ENCODE measurements around the gene RNLS.

RNLS gene

DNA sequence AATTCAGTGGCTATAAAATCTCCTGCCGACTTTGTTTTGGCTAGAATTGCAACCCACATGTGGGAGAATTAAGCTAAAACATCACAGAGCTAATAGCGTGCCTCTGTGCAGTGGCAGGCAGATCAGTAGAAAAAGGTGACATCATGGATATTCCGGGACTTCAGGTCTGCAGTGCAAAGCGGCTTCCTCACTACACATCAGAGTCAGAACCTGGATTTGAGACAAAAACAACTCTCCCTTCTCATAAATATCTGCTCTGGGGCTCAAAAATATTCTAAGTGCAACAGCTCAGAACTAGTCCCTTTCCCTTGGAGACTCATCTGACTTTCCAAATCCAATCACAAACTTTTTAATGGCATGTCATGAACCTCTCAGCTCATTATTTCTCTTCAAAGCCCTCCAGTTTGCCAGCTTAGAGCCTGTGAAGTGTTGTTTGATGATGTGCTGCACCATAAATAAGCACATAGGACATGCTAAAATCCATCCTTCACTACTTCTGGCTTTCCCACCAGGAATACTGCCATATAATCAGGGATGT lies 337.1 kb downstream of the RNLS start:
- Mint-ChIP-seq H3K27me3 (ENCODE audit: low read depth, poor library complexity) (no peaks in the 10 kb centered on the region), H3K36me3 (ENCODE audit: low read depth) (no peaks in the 10 kb centered on the region), H3K27ac (peak overlapping the region; percentile 4), H3K9me3 (no peaks in the 10 kb centered on the region), H3K4me1 (peaks cover 59% of the 10 kb centered on the region), H3K4me3 (peak overlapping the region; percentile 54)
- DNase-seq: no peak
- TF ChIP-seq, protein P1, sequence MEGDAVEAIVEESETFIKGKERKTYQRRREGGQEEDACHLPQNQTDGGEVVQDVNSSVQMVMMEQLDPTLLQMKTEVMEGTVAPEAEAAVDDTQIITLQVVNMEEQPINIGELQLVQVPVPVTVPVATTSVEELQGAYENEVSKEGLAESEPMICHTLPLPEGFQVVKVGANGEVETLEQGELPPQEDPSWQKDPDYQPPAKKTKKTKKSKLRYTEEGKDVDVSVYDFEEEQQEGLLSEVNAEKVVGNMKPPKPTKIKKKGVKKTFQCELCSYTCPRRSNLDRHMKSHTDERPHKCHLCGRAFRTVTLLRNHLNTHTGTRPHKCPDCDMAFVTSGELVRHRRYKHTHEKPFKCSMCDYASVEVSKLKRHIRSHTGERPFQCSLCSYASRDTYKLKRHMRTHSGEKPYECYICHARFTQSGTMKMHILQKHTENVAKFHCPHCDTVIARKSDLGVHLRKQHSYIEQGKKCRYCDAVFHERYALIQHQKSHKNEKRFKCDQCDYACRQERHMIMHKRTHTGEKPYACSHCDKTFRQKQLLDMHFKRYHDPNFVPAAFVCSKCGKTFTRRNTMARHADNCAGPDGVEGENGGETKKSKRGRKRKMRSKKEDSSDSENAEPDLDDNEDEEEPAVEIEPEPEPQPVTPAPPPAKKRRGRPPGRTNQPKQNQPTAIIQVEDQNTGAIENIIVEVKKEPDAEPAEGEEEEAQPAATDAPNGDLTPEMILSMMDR (IDR thresholded peaks at IDR 0.05): no peak

DNA sequence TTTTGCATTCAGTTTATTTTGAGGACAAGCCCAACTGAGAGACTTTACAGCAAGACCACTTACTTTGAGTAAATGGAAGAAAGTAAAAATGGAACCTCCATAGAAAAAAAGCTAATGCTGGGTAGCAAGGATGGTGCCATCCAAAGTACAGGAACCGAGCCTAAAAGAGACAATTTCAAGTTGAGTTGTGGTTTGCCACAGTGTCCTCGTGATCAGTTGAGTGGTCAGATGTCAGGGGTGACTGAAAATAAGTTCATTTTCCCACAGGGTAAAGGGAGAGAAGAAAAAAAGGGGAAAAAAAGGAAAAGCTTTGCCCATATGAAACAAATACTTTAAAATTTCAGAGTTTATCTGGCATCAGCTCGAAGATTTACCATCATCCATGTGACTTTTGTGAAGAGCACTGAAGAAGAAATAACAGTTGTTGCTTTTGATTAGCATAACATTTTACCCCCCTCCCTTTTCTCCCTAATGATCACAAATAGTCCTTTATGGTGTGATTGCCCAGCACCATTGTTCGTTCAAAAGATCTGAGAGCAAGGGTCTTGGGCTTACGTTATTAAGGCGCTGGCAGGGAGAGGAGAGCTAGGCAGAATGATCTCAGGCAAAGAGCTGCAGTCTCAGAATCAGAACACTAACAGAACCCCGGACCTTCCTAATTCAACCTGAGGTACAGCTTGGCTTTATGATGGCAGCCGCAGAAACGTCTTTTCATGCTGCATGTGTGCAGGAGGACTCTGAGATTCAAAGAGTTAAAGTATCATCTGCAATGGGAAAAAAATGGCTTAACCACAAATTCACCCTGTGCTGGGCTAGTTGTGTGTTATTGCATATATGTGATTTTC lies 338.1 kb downstream of the RNLS start:
- no peaks in the 10 kb centered on the region for H3K27me3 Mint-ChIP-seq (ENCODE audit: low read depth, poor library complexity)
- peaks cover 66% of the 10 kb centered on the region for H3K4me1 Mint-ChIP-seq
- H3K4me3 Mint-ChIP-seq: peak overlapping the region; percentile 3
- no peaks in the 10 kb centered on the region for H3K36me3 Mint-ChIP-seq (ENCODE audit: low read depth)
- DNase-seq: no peak
- TF ChIP-seq, protein P1 (IDR thresholded peaks at IDR 0.05): no peak
- no peaks in the 10 kb centered on the region for H3K9me3 Mint-ChIP-seq
- no peak overlapping the region for H3K27ac Mint-ChIP-seq

DNA sequence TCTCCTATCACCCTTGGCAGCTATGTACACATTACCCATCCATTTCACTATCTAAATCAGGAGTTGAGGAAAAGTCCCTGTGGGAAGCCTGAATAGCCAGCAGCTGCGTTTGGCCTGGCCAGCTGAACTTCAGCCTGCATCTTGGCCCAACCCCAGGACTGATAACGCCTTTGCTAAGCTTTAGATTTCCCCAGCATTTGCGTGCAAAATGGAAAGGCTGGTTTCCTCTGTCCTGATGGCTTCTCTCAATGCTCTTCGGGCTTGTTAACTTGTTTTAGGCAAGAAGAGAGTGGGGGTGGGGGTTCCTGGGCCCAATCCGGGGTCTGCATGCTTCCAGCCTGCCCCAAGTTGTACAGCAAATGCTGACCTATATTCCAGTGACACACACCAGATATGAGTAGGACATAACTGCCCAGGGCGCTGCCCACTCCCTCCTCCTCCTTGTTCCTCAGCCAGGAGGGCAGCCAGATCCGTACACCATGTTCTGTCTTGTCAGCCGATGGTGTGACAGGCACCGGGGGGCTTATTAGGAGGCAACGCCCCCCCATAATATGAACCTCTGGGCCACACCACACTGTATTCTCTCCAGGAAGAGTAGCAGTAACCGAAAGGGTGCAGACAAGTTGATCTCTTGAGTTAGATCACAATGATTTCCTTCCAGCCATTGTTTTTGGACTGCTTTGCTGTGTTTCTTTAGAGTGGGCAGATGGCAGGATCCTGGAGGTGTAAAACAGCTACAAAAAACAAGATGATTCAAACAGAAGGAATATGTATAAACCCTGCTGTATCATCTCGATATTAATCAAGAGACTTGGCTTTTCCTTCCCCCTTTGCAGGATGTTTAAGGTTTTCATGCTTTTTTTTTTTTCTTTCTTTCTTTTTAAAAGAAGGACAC lies 339.0 kb downstream of the RNLS start:
- DNase-seq: no peak
- H3K9me3 Mint-ChIP-seq: no peaks in the 10 kb centered on the region
- peak overlapping the region; percentile 38 for H3K27ac Mint-ChIP-seq
- TF ChIP-seq, protein P1 (IDR thresholded peaks at IDR 0.05): no peak
- no peaks in the 10 kb centered on the region for H3K27me3 Mint-ChIP-seq (ENCODE audit: low read depth, poor library complexity)
- H3K36me3 Mint-ChIP-seq (ENCODE audit: low read depth): no peaks in the 10 kb centered on the region
- no peak overlapping the region for H3K4me3 Mint-ChIP-seq
- peaks cover 68% of the 10 kb centered on the region for H3K4me1 Mint-ChIP-seq

DNA sequence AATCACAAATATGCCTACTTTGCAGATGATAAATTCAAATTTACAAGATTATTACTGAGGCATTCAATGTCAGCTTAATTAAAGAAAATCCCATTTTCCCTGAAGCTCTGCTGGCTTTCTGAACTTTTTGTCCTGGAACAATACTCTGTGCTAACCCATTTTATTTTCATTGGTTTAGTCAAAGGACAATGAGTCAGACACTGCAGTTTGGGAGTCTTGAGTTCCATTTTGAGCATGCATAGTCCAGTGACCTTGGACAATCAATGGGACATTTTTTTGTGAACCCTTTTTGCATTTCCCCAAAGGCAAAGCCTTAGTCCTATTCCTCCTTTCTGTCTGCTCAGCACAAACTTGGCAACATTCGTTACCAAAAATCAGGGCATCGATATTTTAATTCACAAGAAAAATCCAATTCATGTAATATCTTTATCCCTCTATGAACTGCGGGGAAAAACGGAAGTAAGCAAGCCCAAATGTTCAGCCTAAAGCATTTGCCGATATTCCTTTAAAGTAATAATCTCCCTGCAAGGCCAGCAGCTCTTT lies 339.8 kb downstream of the RNLS start:
- H3K4me1 Mint-ChIP-seq: peaks cover 70% of the 10 kb centered on the region
- TF ChIP-seq, protein P1 (IDR thresholded peaks at IDR 0.05): no peak
- no peaks in the 10 kb centered on the region for H3K9me3 Mint-ChIP-seq
- H3K27me3 Mint-ChIP-seq (ENCODE audit: low read depth, poor library complexity): no peaks in the 10 kb centered on the region
- H3K36me3 Mint-ChIP-seq (ENCODE audit: low read depth): no peaks in the 10 kb centered on the region
- no peak overlapping the region for H3K4me3 Mint-ChIP-seq
- DNase-seq: no peak
- H3K27ac Mint-ChIP-seq: peak overlapping the region; percentile 38

DNA sequence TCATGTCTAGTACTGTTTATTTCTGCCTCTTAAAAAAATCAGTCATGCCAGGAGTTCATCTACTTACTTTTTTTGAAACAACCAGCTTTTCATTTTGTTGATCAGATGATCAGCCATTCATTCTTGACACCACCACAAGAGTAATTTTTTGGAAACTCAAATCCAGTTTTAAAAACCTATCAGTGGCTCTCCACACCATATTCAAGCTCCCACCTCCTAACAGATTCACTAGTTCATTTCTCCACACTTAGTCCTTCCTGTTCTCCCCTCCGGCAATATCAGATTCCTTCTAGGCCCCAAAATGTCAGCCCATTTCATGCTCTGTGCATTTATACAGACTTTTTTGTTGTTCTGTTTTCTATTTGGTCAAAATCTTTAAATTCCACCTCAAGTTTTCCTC lies 341.6 kb downstream of the RNLS start:
- no peaks in the 10 kb centered on the region for H3K27me3 Mint-ChIP-seq (ENCODE audit: low read depth, poor library complexity)
- H3K36me3 Mint-ChIP-seq (ENCODE audit: low read depth): no peaks in the 10 kb centered on the region
- TF ChIP-seq, protein P1 (IDR thresholded peaks at IDR 0.05): no peak
- DNase-seq: no peak
- peaks cover 69% of the 10 kb centered on the region for H3K4me1 Mint-ChIP-seq
- no peak overlapping the region for H3K4me3 Mint-ChIP-seq
- no peaks in the 10 kb centered on the region for H3K9me3 Mint-ChIP-seq
- peak overlapping the region; percentile 2 for H3K27ac Mint-ChIP-seq

Measured in nephron progenitor cell (in vitro differentiated cells).